GM13976 (cell line): ENCODE data around the gene ARRB1.
"Not testable (repeated sequence)": the region's sequence is repeated elsewhere in the genome, so short reads cannot be mapped to it uniquely, and the experiment has no call there.

ENCODE experiments used
- DNase-seq: peaks from one replicate; pipeline ENCODE4 v3.0.0; 2012; ENCODE audit warnings: low spot score
- CTCF ChIP-seq: IDR thresholded peaks from 2 replicates; pipeline ENCODE4 v1.5.1; 2012; ENCODE audit warnings: borderline replicate concordance, mild to moderate bottlenecking; ENCODE audit not compliant: insufficient read depth; ENCODE audit errors: extremely low read depth, missing control alignments, control extremely low read depth
- in situ Hi-C: fragments of 300-500 bp; cut with MboI; formaldehyde crosslinking; loops from one replicate; pipeline ENCODE4 v1.12.0; 2022; ENCODE audit warnings: low sequenced_read_pairs, mixed read lengths, inconsistent platforms; ENCODE audit not compliant: unreplicated experiment

ARRB1 gene

GRCh38 chr11:75276686-75277085, 74.8 kb downstream of the ARRB1 start:
- in situ Hi-C loops = loop anchor here (5.0 kb wide), 1 partner anchor 106 kb away; no protein-coding TSS in a partner anchor

GRCh38 chr11:75276186-75276585, 75.3 kb downstream of the ARRB1 start:
- in situ Hi-C loops = loop anchor here (5.0 kb wide), 1 partner anchor 106 kb away; no protein-coding TSS in a partner anchor
- no peak for DNase-seq

More at GRCh38 chr11:75276686-75277085, 74.8 kb downstream of the ARRB1 start:
- no peak for TF ChIP-seq CTCF
- no peak for DNase-seq

GRCh38 chr11:75275581-75275980, 75.9 kb downstream of the ARRB1 start:
- TF ChIP-seq CTCF = no peak
- in situ Hi-C loops = loop anchor here (5.0 kb wide), 1 partner anchor 107 kb away; no protein-coding TSS in a partner anchor
- DNase-seq = no peak

More at GRCh38 chr11:75276186-75276585, 75.3 kb downstream of the ARRB1 start:
- TF ChIP-seq CTCF = no peak

GRCh38 chr11:75274716-75275115, 76.7 kb downstream of the ARRB1 start:
- in situ Hi-C loops = loop anchor here (5.0 kb wide), 1 partner anchor 108 kb away; no protein-coding TSS in a partner anchor
- DNase-seq = not testable (repeated sequence)

- in situ Hi-C loops = no loop called here
- no peak for DNase-seq
- no peak for TF ChIP-seq CTCF
Observed at GRCh38 chr11:75273411-75274391, 77.8 kb downstream of the ARRB1 start.

- no peak for DNase-seq
- TF ChIP-seq CTCF = no peak
- in situ Hi-C loops = no loop called here
Observed at GRCh38 chr11:75272821-75273301, 78.6 kb downstream of the ARRB1 start.

- in situ Hi-C loops = no loop called here
- DNase-seq = no peak
- no peak for TF ChIP-seq CTCF
Observed at GRCh38 chr11:75272391-75272790, 79.1 kb downstream of the ARRB1 start.
